SK-N-SH treated with all-trans-retinoic acid at 6 μM for 48 hours (cell line): Measurements from ENCODE around the gene RSL1D1.

Source experiments
- TF ChIP-seq, protein P1 (sequence below): fragments of 250-450 bp; sonication (Bioruptor Pico); IDR thresholded peaks from 2 replicates; pipeline ENCODE4 v1.8.0; 2020; ENCODE audit warnings: mild to moderate bottlenecking, moderate library complexity, borderline replicate concordance
- TF ChIP-seq, protein P2 (sequence below): fragments of 250-450 bp; sonication (Bioruptor Pico); IDR thresholded peaks from 2 replicates; pipeline ENCODE4 v1.8.0; 2021; ENCODE audit warnings: low read depth, mild to moderate bottlenecking, moderate library complexity, borderline replicate concordance

DNA sequence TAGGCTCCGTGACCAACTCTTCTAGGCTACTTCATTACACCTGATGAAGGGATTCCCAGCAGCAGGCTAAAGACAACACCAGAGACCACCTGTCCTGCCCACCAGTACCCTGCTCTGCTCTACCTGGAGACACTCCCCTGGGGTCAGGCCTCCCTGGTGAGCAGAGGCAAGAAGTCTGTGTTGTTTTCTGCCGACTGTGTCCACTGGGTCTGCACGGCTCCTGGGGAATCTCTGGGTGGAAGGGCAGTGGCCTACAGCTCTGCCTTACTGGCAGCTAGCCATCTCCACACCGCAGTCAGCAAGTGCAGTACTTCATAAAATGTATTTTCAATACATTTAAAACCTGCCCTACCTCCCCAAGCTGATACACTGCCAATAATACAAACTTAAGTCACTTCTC is 6.8 kb downstream of the RSL1D1 start:
- TF ChIP-seq, protein P1, sequence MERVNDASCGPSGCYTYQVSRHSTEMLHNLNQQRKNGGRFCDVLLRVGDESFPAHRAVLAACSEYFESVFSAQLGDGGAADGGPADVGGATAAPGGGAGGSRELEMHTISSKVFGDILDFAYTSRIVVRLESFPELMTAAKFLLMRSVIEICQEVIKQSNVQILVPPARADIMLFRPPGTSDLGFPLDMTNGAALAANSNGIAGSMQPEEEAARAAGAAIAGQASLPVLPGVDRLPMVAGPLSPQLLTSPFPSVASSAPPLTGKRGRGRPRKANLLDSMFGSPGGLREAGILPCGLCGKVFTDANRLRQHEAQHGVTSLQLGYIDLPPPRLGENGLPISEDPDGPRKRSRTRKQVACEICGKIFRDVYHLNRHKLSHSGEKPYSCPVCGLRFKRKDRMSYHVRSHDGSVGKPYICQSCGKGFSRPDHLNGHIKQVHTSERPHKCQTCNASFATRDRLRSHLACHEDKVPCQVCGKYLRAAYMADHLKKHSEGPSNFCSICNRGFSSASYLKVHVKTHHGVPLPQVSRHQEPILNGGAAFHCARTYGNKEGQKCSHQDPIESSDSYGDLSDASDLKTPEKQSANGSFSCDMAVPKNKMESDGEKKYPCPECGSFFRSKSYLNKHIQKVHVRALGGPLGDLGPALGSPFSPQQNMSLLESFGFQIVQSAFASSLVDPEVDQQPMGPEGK, result no peak
- TF ChIP-seq, protein P2, sequence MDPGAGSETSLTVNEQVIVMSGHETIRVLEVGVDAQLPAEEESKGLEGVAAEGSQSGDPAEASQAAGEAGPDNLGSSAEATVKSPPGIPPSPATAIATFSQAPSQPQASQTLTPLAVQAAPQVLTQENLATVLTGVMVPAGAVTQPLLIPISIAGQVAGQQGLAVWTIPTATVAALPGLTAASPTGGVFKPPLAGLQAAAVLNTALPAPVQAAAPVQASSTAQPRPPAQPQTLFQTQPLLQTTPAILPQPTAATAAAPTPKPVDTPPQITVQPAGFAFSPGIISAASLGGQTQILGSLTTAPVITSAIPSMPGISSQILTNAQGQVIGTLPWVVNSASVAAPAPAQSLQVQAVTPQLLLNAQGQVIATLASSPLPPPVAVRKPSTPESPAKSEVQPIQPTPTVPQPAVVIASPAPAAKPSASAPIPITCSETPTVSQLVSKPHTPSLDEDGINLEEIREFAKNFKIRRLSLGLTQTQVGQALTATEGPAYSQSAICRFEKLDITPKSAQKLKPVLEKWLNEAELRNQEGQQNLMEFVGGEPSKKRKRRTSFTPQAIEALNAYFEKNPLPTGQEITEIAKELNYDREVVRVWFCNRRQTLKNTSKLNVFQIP (CRISPR knock-in tag), result no peak
